ENCODE results near the gene ZG16B.

DNA sequence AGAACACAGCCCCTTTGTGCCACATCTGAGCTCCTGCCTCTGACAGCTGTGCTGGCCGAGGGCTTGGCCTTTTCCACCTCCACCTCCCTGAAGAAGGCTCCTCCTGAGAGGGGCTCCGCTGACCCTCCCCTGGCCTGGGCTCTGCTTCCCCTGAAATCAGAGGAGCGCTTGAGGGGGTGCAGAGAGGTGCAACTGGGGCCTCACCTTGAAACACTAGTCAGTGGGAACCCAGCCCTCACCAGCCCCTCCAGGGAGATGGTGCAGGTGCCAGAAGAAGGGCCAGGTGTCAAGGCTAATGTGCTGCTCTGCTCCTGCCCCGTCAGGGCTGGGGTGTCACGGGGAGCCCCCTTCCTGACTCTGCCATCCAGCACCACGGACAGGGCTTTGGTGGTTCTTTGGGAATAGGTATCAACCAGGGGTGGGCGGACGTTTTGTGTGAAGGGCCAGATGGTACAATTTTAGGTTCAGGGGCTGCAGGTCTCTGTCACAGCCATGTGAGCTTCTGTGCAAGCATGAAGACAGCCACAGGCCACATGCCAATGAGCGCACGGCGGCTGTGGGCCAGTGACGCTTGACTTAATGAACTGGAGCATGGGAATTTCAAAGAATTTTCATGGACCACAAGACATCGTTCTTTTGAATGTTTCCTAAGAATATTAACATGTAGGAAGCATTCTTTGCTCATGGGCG lies 2.1 kb upstream of the ZG16B start:
- TF ChIP-seq POLR2A (IDR thresholded peaks at IDR 0.05; ENCODE audit: low read depth, low read length) (no peak), POLR2AphosphoS5 (IDR thresholded peaks at IDR 0.05; ENCODE audit: low read depth, low read length) (no peak)

Data from GM12892 (cell line).